A204.1 (cell line): ENCODE data around the gene POTEF.
"Not testable (repeated sequence)": the region's sequence is repeated elsewhere in the genome, so short reads cannot be mapped to it uniquely, and the experiment has no call there.

Source experiments
- FAIRE-seq: peaks from 2 replicates; lab custom pipeline; 2012; peaks lifted over from hg19 to GRCh38; lab: Jason Lieb, UNC

The POTEF gene

DNA sequence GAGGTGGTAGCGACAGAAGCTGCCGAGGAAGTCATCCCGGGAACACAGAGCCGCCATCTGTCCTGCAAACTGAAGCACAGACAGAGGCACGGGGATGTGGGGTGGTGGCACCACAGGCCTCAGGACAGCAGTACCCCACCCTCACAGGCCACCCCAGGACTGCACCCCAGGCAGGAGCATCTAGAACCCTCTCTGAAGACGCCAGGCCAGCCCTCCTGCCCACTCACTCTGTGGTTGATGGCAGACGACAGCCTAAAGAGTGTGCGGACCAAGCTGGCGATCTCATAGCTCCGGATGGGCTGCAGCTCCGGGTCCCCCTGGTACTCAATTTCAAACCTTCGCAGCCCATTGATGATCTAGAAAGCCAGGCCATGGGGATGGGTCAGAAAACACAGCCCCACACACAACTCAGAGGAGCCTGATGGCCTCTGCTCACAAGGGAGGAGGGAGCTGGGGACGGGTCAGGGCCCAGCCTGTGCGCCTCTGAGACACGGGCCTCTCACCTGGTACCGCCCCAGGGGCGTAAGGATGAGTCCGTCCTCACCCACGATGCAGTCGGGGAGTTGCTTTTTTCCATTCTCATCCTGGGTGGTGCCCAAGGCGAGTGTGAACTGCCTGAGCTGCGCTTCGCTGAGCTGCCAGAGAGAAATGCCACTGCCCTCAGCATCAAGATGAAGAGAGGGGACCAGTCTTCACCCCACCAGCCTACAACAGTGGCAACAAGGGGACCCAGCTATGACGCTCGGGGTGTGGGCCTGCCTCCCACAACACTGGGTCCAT lies 24.0 kb upstream of the POTEF start:
- no peak for FAIRE-seq

DNA sequence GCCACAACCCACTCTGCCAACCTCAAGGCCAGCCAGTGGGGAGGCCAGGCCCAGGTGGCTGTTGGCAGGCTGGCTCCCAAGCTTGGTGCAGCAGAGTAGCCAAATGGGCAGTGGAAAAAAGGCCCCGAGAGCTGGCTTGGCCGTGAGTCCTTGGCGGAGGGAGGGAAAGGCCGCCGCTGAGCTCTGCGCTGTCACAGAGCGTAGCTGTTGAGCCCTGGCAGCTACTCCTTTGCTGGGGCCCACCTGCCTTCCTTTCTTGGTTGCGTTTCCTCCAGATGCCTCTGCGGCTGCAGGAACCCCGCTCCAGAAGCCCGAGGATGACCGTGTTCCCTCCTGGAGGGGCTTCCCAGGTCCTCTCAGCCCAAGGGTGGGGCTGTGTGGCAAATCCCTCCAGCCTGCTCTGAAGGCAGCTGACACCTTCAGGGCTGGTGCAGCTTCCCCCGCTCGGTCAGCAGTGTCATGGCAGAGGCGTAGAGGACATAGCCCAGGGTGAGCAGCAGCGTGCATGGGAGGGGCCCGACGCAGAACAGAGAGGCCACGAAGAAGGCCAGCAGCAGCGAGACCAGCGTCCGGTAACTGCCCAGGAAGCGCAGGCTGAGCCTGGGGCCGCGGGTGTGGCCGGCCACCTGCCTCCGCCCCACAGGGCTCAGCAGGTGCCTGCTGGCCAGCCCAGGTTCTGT lies 23.3 kb upstream of the POTEF start:
- not testable (repeated sequence) for FAIRE-seq

- FAIRE-seq, result not testable (repeated sequence)
Measured at GRCh38 chr2:130151145-130151512, 22.1 kb upstream of the POTEF start.

GRCh38 chr2:130150181-130151144 lies 21.4 kb upstream of the POTEF start:
- no peak for FAIRE-seq

DNA sequence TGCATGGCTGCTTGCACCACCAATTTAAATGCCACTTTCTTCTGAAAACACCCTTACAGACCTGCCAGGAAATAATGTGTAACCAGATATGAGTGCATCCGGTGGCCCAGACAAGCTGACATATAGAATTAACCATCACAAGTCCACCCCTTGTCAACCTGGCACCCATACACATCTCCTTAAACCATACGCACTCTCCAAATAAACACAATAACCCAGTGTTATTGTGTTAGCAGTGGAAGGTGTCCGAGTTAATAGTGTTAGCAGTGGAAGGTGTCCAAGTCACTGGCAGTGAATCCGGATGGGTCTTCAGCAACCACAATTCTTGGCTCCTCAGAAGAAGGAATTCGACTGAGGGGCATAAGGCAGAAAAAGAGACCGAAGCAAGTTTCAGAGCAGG lies 19.5 kb upstream of the POTEF start:
- not testable (repeated sequence) for FAIRE-seq

- not testable (repeated sequence) for FAIRE-seq
Measured at GRCh38 chr2:130145006-130145414, 16.0 kb upstream of the POTEF start, which contains the start of gene CCDC74B. Gene CCDC74B (minus strand): TSS chr2:130145112. CDS start chr2:130144996, 116 bp downstream.

DNA sequence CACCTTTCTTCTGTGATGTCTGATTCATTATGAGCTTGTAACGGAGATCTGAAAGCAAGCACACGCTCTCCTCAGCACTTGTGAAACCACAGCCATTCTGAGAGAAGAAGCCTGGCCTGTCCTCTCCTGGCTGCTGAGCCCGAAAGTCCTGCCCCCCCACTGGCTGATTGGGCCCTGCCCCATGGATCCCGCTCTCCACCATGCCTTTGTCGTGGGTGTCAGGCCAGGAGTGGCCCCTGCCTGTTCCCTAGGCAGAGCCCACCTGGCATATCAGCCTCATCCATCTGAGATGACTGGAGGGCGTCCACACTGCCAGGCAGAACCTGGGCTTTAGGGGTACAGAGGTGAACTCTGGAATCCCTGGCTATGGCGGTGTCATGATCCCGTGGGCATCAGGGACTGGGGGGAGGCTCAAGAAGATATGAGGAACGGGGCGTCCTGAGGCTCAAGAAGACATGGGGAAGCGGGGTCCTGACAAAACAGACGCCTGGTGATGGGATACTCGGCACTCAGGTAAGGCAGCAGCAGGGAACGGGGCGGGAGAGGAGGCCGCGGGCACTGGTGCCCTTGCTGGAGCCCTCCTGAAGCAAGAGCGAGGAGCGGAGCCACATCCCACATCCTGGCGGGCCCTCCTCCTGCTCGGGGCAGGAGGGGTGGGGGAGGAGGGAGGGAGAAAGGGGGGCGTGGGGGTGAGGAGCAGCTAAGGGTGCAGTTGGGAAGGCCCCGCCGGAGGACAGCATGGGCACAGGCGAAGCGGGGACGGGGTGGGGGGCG lies 14.4 kb upstream of the POTEF start:
- not testable (repeated sequence) for FAIRE-seq

GRCh38 chr2:130142396-130143265 lies 13.6 kb upstream of the POTEF start:
- FAIRE-seq, result not testable (repeated sequence)

DNA sequence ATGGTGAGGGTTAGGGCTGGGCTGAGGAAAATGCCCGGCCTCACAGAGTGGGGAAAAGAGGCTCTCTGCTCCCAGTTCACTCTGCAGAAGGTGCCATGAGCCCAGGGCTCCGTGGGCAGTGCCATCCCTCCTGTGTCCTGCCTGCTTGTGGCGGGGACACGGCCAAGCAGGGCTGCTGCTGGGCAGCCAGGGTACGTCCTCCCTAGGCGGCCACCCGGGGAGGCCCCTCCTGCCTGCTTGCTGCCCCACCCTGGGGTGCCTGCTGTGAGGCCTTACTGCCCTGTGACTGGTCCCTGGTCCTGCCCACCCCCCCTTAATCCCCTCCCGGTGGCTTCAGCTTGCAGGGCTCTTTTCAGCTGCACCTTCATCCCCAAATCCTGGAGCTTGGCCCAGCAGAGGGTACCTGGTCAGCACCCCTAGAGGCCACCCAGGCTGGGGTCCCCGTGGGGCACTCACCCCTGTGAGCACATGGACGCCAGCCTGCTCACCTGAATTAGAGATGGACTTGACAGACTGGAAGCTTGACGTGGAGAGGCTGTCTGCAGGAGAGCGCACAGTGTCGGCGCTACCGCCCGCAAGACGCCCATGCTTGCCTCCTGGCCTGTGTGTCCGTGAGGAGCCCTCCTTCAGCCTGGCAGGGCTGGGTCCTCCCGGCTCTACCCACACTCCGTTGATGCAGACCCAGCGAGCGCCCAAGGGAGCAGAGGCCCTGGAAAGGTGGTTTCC lies 12.8 kb upstream of the POTEF start:
- not testable (repeated sequence) for FAIRE-seq

- FAIRE-seq, result not testable (repeated sequence)
Measured at GRCh38 chr2:130141002-130141401, 12.0 kb upstream of the POTEF start.

DNA sequence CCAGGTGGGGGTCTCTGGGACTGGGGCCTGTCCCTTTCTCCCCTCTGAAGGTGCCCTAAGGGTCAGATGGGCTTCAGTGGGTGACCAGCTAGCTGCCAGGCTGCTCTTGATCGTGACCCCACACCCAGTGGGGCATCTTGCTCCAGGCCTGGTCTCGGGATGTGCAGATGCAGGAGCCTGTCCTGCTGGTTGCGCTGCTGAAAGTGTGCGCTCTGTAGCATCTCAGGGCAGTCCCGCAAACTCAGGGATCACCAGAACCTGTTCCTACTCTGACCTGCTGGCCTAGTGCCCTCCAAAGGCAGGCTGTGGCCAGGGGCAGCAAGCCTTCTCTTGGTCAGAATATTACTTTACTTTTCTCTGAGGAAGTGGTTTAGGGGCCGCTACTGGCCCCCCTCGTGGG lies 11.5 kb upstream of the POTEF start:
- not testable (repeated sequence) for FAIRE-seq

DNA sequence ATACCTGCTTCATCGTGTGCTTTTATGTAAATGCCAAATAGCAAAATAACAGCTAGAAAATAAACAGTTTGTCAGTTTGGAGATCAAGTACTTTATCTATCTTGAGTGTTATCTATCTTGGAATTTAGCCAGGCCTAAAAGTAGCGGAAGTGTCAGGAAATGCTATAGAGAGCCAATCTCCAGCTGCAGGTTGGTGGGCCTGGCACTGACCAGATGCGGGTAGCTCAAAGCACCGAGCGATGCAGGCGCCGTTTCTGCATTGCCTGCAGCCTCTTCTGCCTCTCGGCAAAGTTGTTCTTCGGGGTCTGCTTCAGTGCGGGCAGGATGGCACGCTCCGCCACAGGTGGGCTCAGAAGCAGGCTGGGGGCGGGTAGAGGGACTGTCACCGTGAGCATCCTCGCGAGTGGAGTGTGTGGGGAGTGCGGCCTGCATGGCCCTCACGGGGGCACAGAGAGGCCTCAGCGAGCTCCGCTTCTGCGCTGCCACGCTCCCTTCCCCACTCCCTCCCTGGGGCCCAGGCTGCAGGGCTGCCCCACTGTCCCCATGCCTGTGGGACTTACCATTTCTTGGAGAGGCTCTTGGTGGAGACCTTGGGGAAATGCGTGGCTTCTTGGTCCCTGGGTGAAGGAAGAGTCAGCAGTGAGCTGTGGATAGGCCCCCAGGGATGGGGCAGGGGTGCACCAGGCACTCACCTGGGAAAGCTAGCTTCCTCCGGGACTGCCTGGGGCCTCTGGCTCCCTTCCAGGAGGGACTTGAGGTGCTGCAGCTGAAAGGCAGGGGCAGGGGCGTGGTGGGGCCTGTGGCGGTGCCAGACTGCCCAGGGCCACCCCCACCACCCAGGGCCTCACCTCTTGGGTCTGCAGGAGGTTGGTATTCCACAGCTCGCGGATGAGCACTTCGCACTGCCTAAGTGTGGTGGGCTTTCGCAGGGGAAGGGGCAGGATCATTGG lies 10.6 kb upstream of the POTEF start:
- not testable (repeated sequence) for FAIRE-seq

- not testable (repeated sequence) for FAIRE-seq
Measured at GRCh38 chr2:130138841-130139251, 9.8 kb upstream of the POTEF start.

DNA sequence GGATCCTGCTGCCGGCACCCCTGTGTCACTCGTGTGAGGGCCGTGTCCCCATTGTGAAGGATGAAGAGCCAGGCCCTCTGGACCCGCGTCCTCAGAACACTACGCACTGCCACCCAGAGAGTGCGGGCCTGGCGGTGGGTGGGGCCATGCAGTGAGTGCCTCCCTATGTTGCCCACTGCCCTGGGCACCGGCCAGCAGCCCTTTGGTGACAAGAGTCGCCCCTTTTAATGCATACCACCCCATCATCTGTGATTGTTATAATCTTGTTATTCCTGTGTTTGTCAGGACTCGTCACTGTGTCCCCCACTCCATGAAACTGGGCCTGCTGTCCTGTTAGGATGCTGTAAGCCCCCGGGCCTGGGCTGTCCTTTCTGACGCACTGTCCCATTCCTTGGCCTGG lies 9.3 kb upstream of the POTEF start:
- not testable (repeated sequence) for FAIRE-seq

DNA sequence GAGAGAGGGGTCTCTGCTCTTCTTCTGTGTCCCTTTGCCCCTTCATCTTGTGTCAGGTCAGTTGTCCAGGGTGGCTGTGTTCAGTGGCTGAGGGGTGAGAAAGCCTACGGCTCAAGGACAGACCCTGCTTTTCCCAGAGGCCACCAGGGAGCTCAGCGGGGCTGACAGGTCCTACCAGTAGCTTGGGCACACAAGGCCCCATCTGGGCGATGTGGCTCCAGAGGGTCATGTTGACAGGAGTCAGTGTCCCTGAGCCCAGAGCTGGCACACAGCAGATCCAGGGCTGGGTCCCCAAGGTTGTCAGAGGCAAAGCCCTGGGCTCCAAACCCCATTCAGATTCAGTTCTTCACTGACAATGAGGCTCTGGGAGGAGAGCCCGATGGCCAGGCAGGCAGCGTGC lies 8.1 kb upstream of the POTEF start:
- not testable (repeated sequence) for FAIRE-seq

DNA sequence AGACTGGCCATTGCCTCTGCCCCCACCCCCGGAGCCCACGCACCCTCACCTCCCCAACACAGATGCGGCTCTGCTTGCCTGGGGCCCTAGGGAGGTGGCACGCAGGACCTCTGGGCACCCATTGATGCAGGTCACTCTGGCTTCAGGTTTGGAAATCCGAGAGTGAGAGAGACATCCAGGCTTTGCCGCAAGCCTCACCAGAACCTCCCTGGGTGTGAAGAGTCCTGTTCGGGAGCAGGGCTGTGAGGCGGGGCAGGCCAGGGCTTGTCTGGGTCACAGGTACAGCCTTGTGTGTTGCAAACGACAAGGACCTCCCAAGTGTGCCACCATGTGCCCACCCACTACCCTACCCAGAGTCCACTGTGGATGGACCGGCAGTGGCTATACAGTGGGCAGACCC lies 7.5 kb upstream of the POTEF start:
- not testable (repeated sequence) for FAIRE-seq

- no peak for FAIRE-seq
Measured at GRCh38 chr2:130135692-130136541, 6.9 kb upstream of the POTEF start.

- not testable (repeated sequence) for FAIRE-seq
Measured at GRCh38 chr2:130128464-130128863, 558 bp downstream of the POTEF start.
